HG03103 (cell line): Measurements from ENCODE around the gene STAG1.
"Not testable (repeated sequence)": the region's sequence is repeated elsewhere in the genome, so short reads cannot be mapped to it uniquely, and the experiment has no call there.

ENCODE experiments used
- ATAC-seq: cut with Tn5 transposase; IDR thresholded peaks from one replicate; pipeline ENCODE4 v1.9.1; 2021; ENCODE audit warnings: low read depth; ENCODE audit not compliant: unreplicated experiment

The STAG1 gene

GRCh38 chr3:136749091-136749490, 3.1 kb downstream of the STAG1 start:
- ATAC-seq: no peak

GRCh38 chr3:136745916-136746315, 6.3 kb downstream of the STAG1 start:
- ATAC-seq: no peak

DNA sequence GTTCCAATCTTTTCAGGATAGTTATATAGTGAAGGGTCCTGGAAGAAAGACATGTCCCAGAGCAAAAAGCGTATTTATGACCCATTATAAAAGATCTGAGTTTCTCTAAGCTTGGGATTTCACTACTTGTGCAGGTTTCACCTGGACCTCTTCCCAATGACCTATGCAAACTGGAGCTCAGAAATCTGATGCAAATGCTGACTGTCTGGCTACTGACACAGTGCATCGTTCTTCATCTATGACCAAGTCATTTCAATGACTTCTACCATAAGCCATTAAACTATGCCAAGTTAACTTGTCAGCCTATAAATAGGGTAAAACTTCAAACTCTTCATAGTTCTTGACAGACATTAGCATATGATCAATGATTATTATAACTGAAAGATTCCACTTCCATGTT, 11.1 kb downstream of the STAG1 start:
- no peak for ATAC-seq

DNA sequence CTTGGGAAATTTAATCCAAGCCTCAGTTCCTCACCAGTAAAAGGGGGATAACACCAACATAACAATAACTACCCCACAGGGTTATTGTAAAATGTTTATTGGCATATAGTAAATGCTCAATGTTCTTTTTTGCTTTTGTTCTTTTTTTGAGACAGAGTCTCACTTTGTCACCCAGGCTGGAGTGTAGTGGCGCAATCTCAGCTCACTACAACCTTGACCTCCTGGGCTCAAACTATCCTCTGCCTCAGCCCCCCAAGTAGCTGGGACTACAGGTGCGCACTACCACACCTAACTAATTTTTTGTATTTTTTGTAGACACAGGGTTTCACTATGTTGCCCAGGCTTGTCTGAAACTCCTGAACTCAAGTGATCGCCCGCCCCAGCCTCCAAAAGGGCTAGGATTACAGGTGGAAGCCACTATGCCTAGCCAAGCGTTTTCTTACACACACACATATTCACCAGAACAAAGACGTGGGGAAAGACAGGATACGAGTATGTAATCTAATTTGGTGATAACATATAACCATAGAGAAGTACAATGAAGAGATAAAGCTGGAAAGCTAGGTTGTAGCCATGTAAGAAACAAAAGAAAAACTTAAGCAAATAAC, 11.7 kb downstream of the STAG1 start:
- no peak for ATAC-seq

GRCh38 chr3:136736950-136737349, 15.2 kb downstream of the STAG1 start:
- not testable (repeated sequence) for ATAC-seq

- ATAC-seq: no peak
These were observed 17.1 kb downstream of the STAG1 start for GRCh38 chr3:136735103-136735502.

DNA sequence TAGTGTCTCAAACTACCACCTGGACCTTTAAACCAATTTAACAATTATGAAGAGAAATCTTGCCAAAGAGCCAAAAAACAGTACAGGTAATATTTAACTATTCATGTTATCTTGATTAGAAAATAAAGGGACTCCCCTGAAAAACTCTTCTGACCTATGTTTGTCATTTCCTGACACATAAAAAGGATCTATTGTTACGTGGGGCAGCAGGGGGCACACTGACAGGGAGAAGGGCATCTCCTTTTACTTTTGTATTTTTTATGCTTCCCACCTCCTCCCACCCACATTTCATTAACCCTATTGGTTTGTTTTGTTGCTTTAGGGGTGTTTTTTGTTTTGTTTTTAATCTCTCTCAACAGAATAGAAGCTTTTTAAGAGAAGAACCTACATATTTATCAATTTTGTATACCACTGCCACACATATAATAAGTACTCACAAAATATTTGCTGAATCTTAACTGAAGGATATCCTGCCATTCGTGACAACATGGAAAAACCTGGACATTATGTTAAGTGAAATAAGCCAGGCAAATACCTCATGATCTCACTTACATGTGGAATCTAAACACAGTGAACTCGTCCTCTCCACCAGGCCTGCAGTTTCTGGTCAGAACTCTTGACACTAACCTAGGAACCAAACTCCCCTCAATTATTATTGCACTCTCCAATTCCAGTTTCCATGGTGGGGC, 17.7 kb downstream of the STAG1 start:
- ATAC-seq: no peak

- no peak for ATAC-seq
These were observed 18.8 kb downstream of the STAG1 start for GRCh38 chr3:136733317-136733833.

DNA sequence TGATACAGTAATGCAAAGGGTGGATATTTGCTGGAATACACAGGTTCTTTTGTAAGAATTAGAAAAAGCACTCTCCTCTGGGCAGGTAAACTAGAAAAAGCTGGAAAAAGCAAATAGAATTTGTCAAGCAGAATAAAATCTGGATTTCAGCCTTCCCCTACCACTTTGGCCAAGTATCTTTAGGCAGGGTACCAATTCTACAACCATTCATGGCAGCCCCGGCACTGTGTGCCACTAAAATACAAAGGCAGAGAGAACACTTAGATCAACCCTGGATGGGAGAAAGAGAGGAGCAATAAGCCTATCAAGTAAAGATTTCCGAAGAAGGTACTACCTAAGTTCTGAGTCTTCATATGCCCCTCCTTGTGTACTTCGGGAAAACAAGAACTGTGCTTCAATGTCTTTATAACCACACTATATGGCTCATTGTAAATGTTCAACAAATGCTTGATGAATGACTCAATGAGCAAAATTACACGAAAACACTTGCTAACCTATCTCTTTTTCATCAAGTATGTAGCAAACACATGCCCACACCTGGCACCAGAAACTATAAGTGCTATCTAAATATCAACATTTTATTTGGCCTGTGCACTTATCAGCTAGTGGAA, 20.8 kb downstream of the STAG1 start:
- ATAC-seq: no peak

DNA sequence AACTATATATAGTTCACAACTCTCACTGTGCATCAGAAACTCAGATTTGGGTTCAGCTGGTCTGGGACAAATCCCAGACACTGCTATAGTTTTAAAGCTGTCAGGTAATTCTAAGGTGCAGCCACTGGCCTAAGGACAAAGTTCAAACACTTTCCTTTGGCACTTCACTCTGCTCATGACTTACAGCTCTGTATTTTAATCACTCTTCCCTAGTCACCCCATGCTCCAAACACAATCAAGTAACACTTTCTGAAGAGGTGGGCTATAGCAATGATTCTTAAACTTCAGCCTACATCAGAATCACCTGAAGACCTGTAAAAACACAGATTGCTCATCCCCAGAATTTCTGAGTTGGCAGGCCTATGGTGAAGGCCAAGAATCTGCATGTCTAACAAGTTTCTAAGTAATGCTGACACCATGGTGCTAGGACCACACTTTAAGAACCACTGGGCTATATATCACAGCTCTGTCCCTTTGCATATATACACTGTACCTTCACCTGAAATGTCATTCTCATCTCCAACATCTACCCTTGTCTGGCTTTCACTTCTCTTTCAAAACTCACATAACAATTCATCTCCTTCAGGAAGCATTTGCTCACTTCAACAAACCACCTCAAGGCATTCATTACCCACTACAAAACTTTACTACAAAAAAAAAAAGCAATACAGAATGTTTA, 21.4 kb downstream of the STAG1 start:
- ATAC-seq: peak; percentile 66

- no peak for ATAC-seq
These were observed 23.3 kb downstream of the STAG1 start for GRCh38 chr3:136728918-136729317.

- ATAC-seq: no peak
These were observed 23.7 kb downstream of the STAG1 start for GRCh38 chr3:136728473-136728872.

DNA sequence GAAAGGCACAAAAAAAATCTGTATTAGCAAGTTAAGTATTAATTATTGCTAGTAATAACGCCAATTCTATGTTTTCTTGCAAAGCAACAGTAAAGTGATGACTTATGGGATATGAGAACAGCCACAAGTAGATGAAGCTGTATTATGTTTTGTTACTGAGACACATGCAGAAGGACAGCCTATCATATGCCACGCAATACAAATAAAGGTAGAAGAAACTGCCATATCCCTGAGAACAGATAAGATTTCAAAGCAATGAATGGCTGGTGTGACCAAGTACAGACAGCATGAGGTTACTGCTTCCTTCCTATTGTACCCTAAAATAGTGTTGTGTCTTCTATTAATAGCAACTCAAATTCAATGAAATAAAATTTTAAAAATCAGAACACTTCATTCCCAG, 26.7 kb downstream of the STAG1 start:
- no peak for ATAC-seq

DNA sequence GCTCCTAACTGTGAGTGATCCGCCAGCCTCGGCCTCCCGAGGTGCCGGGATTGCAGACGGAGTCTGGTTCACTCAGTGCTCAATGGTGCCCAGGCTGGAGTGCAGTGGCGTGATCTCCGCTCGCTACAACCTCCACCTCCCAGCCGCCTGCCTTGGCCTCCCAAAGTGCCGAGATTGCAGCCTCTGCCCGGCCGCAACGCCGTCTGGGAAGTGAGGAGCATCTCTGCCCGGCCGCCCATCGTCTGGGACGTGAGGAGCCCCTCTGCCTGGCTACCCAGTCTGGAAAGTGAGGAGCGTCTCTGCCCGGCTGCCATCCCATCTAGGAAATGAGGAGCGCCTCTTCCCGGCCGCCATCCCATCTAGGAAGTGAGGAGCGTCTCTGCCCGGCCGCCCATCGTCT, 29.3 kb downstream of the STAG1 start:
- ATAC-seq: not testable (repeated sequence)

DNA sequence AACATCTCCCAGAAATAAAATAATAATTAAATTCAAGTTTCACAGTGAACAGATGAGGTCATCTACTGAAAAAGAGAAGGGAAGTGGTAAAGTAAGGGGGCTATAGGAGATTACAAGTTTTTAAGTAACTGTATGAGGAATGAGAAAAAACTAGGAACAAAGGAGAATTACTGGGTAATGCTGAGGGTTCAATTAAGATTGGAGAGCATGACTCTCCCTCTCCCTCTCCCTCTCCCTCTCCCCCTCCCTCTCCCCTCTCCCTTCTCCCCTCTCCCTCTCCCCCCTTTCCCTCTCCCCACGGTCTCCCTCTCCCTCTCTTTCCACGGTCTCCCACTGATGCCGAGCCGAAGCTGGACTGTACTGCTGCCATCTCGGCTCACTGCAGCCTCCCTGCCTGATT, 29.8 kb downstream of the STAG1 start:
- not testable (repeated sequence) for ATAC-seq

DNA sequence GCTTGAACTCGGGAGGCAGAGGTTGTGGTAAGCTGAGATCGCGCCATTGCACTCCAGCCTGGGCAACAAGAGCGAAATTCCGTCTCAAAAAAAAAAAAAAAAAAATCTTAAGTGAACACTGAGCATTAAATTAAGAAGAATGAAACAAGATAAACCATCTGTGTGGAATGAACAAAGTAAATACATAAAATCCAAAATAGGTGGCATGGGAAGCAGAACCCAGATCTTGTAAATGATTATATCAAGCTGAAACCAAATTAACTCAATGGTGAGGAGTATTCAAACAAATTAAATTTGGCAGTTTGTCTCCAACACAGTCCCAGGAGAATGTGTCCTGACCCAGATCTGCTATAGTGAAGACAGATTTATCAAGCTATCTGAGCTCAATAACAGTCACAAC, 32.1 kb downstream of the STAG1 start:
- ATAC-seq: no peak

DNA sequence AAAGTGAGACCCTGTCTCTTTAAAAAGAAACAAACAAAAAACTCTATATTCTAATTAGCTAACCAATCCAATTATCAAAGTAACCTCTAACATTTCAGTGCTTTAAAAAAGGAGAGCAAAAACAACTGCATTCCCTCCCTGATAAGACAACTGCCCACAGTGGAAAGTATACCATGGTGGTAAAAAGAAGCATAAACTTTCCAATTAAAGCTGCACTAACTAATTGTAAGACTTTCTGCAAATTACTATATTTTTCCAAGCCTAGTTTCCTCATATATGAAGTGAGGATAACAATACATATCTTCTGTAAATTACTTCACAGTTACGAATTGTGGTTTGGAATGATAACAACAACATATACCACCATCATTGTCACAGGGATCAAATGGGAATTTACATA, 35.5 kb downstream of the STAG1 start:
- ATAC-seq: no peak

DNA sequence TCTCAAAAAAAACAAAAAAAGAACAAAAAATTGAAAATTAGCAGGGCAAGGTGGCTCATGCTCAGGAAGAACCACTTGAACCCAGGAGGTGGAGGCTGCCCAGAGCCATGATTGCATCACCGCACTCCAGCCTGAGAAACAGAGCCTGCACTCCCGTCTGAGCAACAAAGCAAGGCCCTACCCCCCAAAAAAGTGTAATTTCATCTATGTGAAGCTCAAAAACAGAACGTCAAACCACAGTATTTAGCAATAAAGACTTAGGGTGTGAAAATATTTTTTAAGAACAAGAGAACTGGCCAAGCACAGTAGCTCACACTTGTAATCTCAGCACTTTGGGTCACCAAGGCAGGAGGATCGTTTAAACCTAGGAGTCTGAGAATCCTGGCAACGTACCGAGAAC, 38.2 kb downstream of the STAG1 start:
- ATAC-seq: no peak

DNA sequence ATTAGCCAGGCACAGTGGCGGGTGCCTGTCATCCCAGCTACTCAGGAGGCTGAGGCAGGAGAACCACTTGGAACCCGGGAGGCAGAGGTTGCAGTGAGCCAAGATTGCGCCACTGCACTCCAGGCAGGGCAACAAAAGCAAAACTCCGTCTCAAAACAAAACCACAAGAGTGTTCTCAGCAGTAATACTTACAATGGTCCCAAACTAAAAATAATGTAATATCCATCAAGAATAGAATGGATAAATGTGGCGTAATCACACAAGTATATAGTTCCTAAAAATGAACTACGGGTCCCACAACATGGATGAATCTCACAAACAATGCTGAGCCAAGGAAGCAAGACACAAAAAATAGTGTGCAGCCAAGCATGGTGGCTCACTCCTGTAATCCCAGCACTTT, 39.2 kb downstream of the STAG1 start:
- ATAC-seq: no peak

- not testable (repeated sequence) for ATAC-seq
These were observed 40.3 kb downstream of the STAG1 start for GRCh38 chr3:136711888-136712287.

GRCh38 chr3:136711277-136711676, 40.9 kb downstream of the STAG1 start:
- ATAC-seq: no peak
